Neuronal stem cell (in vitro differentiated cells): Measurements from ENCODE around the gene CCL19.
A peak's percentile ranks its signal among the peaks of the same experiment; 100 is the strongest.
"Not testable (repeated sequence)": the region's sequence is repeated elsewhere in the genome, so short reads cannot be mapped to it uniquely, and the experiment has no call there.

Experiments used
- DNase-seq: peaks from one replicate; pipeline ENCODE4 v3.0.0-alpha.2; 2013; ENCODE audit warnings: low spot score
- H2AFZ ChIP-seq: one replicate; pipeline ENCODE4 v1.6.1; 2013; ENCODE audit warnings: mild to moderate bottlenecking, low read length, inconsistent platforms
- H2AK5ac ChIP-seq: 2 replicates; pipeline ENCODE4 v1.6.1; 2013; ENCODE audit warnings: low read depth, mild to moderate bottlenecking, inconsistent platforms, low read length, moderate library complexity, mixed read lengths
- H2BK120ac ChIP-seq: 2 replicates; pipeline ENCODE4 v1.6.1; 2013; ENCODE audit warnings: low read depth, mild to moderate bottlenecking, inconsistent platforms, low read length, moderate library complexity, mixed read lengths
- H2BK12ac ChIP-seq: one replicate; pipeline ENCODE4 v1.6.1; 2013; ENCODE audit warnings: low read length, inconsistent platforms
- H2BK15ac ChIP-seq: 2 replicates; pipeline ENCODE4 v1.6.1; 2013; ENCODE audit warnings: mild to moderate bottlenecking, low read length, inconsistent platforms, mixed read lengths
- H2BK5ac ChIP-seq: one replicate; pipeline ENCODE4 v1.6.1; 2013; ENCODE audit warnings: inconsistent platforms, mild to moderate bottlenecking, low read length, moderate library complexity
- H3K14ac ChIP-seq: one replicate; pipeline ENCODE4 v1.6.1; 2013; ENCODE audit warnings: low read length, inconsistent platforms
- H3K18ac ChIP-seq: 2 replicates; pipeline ENCODE4 v1.6.1; 2013; ENCODE audit warnings: low read length, inconsistent platforms
- H3K23ac ChIP-seq: 2 replicates; pipeline ENCODE4 v1.6.1; 2013; ENCODE audit warnings: low read depth, mild to moderate bottlenecking, mixed read lengths, low read length, inconsistent platforms; ENCODE audit not compliant: poor library complexity
- H3K27ac ChIP-seq: replicated peaks from 3 replicates; pipeline ENCODE4 v1.5.1; 2013; ENCODE audit warnings: low read length, inconsistent platforms
- H3K27me3 ChIP-seq, 3 experiments: 2 replicates each; pipeline ENCODE4 v1.6.1; 2013; ENCODE audit warnings: low read length in 3 of 3, mild to moderate bottlenecking in 2 of 3, inconsistent platforms in 1 of 3, low read depth in 1 of 3, mixed read lengths in 1 of 3, moderate library complexity in 1 of 3; ENCODE audit not compliant: control insufficient read depth in 3 of 3, insufficient read depth in 3 of 3
- H3K36me3 ChIP-seq, 2 donors: replicated peaks in 1 of 2; 2 replicates each; pipeline ENCODE4 v1.6.1; 2013; ENCODE audit warnings: low read length in 2 of 2; ENCODE audit not compliant: control insufficient read depth in 2 of 2, insufficient read depth in 2 of 2
- H3K4ac ChIP-seq: 2 replicates; pipeline ENCODE4 v1.6.1; 2013; ENCODE audit warnings: inconsistent platforms, mild to moderate bottlenecking, low read length, moderate library complexity
- H3K4me1 ChIP-seq, 2 donors: 1 replicate in 1 of 2; 2 replicates in 1 of 2; pipeline ENCODE4 v1.6.1; 2013; ENCODE audit warnings: low read length in 2 of 2, low read depth in 1 of 2; ENCODE audit not compliant: control insufficient read depth in 2 of 2, insufficient read depth in 1 of 2
- H3K4me2 ChIP-seq: one replicate; pipeline ENCODE4 v1.6.1; 2013; ENCODE audit warnings: mild to moderate bottlenecking, low read length, inconsistent platforms; ENCODE audit not compliant: insufficient read depth, poor library complexity, severe bottlenecking
- H3K4me3 ChIP-seq, 2 donors: 2 replicates each; pipeline ENCODE4 v1.5.1; 2013; ENCODE audit warnings: low read length in 2 of 2, mild to moderate bottlenecking in 2 of 2, inconsistent platforms in 1 of 2, moderate library complexity in 1 of 2
- H3K79me1 ChIP-seq: one replicate; pipeline ENCODE4 v1.6.1; 2013; ENCODE audit warnings: low read depth, mild to moderate bottlenecking, inconsistent platforms, low read length, moderate library complexity
- H3K9ac ChIP-seq: one replicate; pipeline ENCODE4 v1.6.1; 2013; ENCODE audit warnings: mild to moderate bottlenecking, low read depth, low read length, inconsistent platforms; ENCODE audit not compliant: poor library complexity
- H3K9me3 ChIP-seq, 2 donors: replicated peaks in 1 of 2; 2 replicates each; pipeline versions ENCODE3 to v1.6.1; 2013; ENCODE audit warnings: low read length in 2 of 2, mild to moderate bottlenecking in 2 of 2, inconsistent platforms in 1 of 2, low read depth in 1 of 2, mixed read lengths in 1 of 2, moderate library complexity in 1 of 2; ENCODE audit not compliant: control insufficient read depth in 2 of 2, insufficient read depth in 1 of 2
- H4K8ac ChIP-seq: one replicate; pipeline ENCODE4 v1.6.1; 2013; ENCODE audit warnings: low read depth, mild to moderate bottlenecking, inconsistent platforms, low read length, moderate library complexity
- H4K91ac ChIP-seq: one replicate; pipeline ENCODE4 v1.6.1; 2013; ENCODE audit warnings: low read length, low read depth, mild to moderate bottlenecking, inconsistent platforms; ENCODE audit not compliant: poor library complexity
- WGBS, 2 donors: extraction: QIAGEN DNeasy Blood & Tissue Kit; methylation state at CpG; one replicate each; pipeline ENCODE4 v1.1.7; 2013; ENCODE audit warnings: missing lambda C conversion rate in 2 of 2, mixed read lengths in 1 of 2; ENCODE audit not compliant: insufficient read length in 2 of 2, insufficient replicate concordance in 1 of 2; ENCODE audit errors: extremely low coverage in 2 of 2; 5-methylcytosine and 5-hydroxymethylcytosine counted together

Gene CCL19

DNA sequence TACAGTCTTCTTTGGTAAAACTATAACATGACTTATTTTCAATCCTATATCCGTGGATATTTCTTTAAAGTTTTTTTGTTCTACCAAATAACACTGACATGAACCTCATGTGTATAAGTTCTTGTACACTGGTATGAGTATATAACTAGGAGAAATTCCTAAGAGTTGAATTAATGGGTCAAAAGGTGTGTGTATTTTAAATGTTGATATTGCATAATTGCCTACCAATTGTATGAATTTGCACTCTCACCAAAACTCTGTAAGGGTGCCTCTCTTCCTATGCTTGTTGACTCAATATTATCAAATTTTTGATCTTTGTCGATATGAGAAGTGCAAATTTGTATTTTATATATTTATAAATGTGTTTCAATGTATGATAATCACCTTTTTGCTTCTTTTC is 41.8 kb upstream of the CCL19 start:
- Histone ChIP-seq H3K4me2 (no peak overlapping the region), H3K9me3 (no peaks in the 10 kb centered on the region), H2BK15ac (no peak overlapping the region), H3K4me1 (no peaks in the 10 kb centered on the region), H4K8ac (no peak overlapping the region), H3K4me3 (no peak overlapping the region), H3K4ac (no peak overlapping the region), H3K79me1 (no peaks in the 10 kb centered on the region), H3K27ac (no peak overlapping the region), H2AFZ (no peak overlapping the region), H2BK12ac (no peak overlapping the region), H3K18ac (no peak overlapping the region), H2AK5ac (no peak overlapping the region), H3K36me3 (no peaks in the 10 kb centered on the region), H4K91ac (no peak overlapping the region), H3K27me3 (peaks cover 0 to 5% (median 0%) of the 10 kb centered on the region in 3 experiments), H2BK5ac (no peak overlapping the region), H2BK120ac (no peak overlapping the region), H3K23ac (no peak overlapping the region), H3K14ac (no peak overlapping the region), H3K9ac (no peak overlapping the region)
- no CpG with 5 or more reads among the region's 2 CpGs for WGBS, 2 donors
- DNase-seq = no peak

DNA sequence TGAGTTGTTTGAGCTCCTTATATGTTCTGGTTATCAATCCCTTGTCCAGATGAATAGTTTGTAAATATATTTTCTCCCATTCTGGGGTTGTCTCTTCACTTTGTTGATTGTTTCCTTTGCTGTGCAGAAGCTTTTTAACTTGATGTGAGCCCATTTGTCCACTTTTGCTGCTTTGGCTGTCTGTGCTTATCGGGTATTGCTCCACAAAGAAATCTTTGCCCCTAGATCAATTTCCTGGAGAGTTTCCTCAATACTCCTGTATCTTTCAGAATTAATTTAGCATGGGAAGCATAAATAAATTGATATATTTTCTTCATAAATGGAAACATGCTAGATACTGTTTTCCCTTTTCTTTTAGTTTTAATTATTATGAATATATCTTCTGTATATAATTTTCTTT is 41.4 kb upstream of the CCL19 start:
- peaks cover 0 to 5% (median 0%) of the 10 kb centered on the region in 3 experiments for H3K27me3 ChIP-seq
- H3K9me3 ChIP-seq = no peaks in the 10 kb centered on the region

DNA sequence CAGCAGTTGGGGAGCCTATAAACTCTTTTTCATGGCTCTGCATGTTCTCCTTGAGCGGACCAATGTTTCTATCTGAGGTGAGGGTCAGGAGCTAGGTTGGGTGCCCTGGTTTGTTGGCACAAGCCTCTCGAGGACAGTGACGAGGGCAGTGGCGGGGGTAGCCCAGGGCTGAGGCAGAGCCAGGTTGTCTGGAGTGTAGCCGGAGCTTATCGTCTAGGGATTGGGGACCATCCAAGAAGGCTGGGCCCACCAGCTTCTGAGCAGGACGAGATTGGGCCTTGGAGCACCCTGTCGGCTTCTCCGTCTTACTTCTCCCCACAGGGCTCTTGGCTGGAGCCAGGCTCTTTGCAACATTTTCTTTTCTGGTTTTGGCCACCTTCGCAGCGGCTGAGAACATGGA is 32.1 kb upstream of the CCL19 start:
- Histone ChIP-seq H2AK5ac (no peak overlapping the region), H2BK120ac (no peak overlapping the region), H3K4me3 (no peak overlapping the region), H2AFZ (no peak overlapping the region), H2BK12ac (no peak overlapping the region), H3K79me1 (no peaks in the 10 kb centered on the region), H4K91ac (no peak overlapping the region), H3K36me3 (no peaks in the 10 kb centered on the region), H3K4ac (no peak overlapping the region), H3K14ac (no peak overlapping the region), H3K4me2 (no peak overlapping the region), H3K9ac (no peak overlapping the region), H3K4me1 (no peaks in the 10 kb centered on the region), H3K18ac (no peak overlapping the region), H4K8ac (no peak overlapping the region), H3K27ac (no peak overlapping the region), H3K27me3 (peaks cover 0 to 3% (median 0%) of the 10 kb centered on the region in 3 experiments), H3K23ac (no peak overlapping the region), H2BK15ac (no peak overlapping the region), H2BK5ac (no peak overlapping the region), H3K9me3 (peaks cover 0 to 1% of the 10 kb centered on the region in 2 donors)
- DNase-seq = no peak
- no CpG with 5 or more reads among the region's 11 CpGs for WGBS, 2 donors

More for the DNA sequence above, 41.4 kb upstream of the CCL19 start:
- Histone ChIP-seq H2BK5ac (no peak overlapping the region), H3K4me3 (no peak overlapping the region), H3K4me2 (no peak overlapping the region), H4K8ac (no peak overlapping the region), H3K4ac (no peak overlapping the region), H3K18ac (no peak overlapping the region), H2AK5ac (no peak overlapping the region), H3K27ac (no peak overlapping the region), H4K91ac (no peak overlapping the region), H3K4me1 (no peaks in the 10 kb centered on the region), H3K23ac (no peak overlapping the region), H2AFZ (no peak overlapping the region), H3K79me1 (no peaks in the 10 kb centered on the region), H2BK15ac (no peak overlapping the region), H2BK12ac (no peak overlapping the region), H3K14ac (no peak overlapping the region), H2BK120ac (no peak overlapping the region), H3K36me3 (no peaks in the 10 kb centered on the region), H3K9ac (no peak overlapping the region)
- no peak for DNase-seq
- no CpG with 5 or more reads among the region's 1 CpG for WGBS, 2 donors

DNA sequence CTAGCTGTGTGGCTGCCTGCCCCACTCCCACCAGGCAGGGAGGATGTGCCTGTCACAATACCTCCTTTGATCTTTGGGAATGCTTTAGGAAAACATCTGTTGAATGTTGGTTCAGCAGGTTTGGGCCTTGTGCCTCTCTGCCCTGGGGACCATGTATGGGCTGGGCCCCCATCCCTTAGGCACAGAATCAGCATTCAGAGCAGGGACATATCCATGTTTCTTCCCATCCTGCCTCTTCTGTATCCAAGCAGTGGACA is 28.6 kb upstream of the CCL19 start:
- H2BK120ac ChIP-seq, H2BK12ac ChIP-seq, H3K4me2 ChIP-seq, H3K79me1 ChIP-seq, H3K4me1 ChIP-seq, DNase-seq, H4K8ac ChIP-seq, H3K9me3 ChIP-seq, H3K14ac ChIP-seq, H3K4ac ChIP-seq, H3K9ac ChIP-seq, H3K23ac ChIP-seq, H3K18ac ChIP-seq, H2AFZ ChIP-seq, H3K36me3 ChIP-seq, H2BK15ac ChIP-seq, H2BK5ac ChIP-seq, H4K91ac ChIP-seq, H3K27ac ChIP-seq, H2AK5ac ChIP-seq: not testable (repeated sequence)
- Histone ChIP-seq H3K27me3 (peaks cover 0 to 15% (median 0%) of the 10 kb centered on the region in 3 experiments), H3K4me3 (peak overlapping the region in 1 of 2 donors; percentile 22)
